Measurements from ENCODE around the gene SLC31A1. TPM values are rescaled to one million over a fixed set of nuclear protein-coding genes. Genes with fewer than 3 reads are reported as not detected.

Gene SLC31A1
- total RNA-seq, 1 experiment from 2014 or later = 27.2 TPM

- POLR2A ChIA-PET (ENCODE audit: unreplicated experiment) = no interaction called here
- Histone ChIP-seq H3K79me2 (ENCODE audit: low read depth) (no peaks in the 10 kb centered on the region), H3F3A (ENCODE audit: insufficient read depth, low read depth) (no peaks in the 10 kb centered on the region), H2AFZ (no peak overlapping the region), H3K4me3 (no peak overlapping the region), H3K27ac (no peak overlapping the region), H3K9me2 (ENCODE audit: insufficient read depth) (no peaks in the 10 kb centered on the region), H3K4me1 (replicated peaks; ENCODE audit: insufficient read depth) (no peaks in the 10 kb centered on the region), H3K4me2 (no peak overlapping the region), H4K20me1 (ENCODE audit: insufficient read depth) (no peaks in the 10 kb centered on the region), H3K27me3 (ENCODE audit: insufficient read depth, low read depth) (no peaks in the 10 kb centered on the region), H3K9me3 (ENCODE audit: insufficient read depth, low read depth) (peaks cover 3% of the 10 kb centered on the region; the same call in 1 of the 2 replicates), H3K36me3 (ENCODE audit: low read depth) (peaks cover 47% of the 10 kb centered on the region)
- TF ChIP-seq EZH2 (IDR thresholded peaks at IDR 0.05; ENCODE audit: low read depth) = no peak
- TF ChIP-seq CTCF (conservative IDR thresholded peaks at IDR 0.05) = no peak
- no peak for DNase-seq
- CTCF ChIA-PET = no interaction called here
- BruUV-seq (replicated peaks) = no TSS peak
- intact Hi-C loops (cut with micrococcal nuclease; ENCODE audit: unreplicated experiment) = no loop called here
Observed at GRCh38 chr9:113177251-113177650, 44.1 kb upstream of the SLC31A1 start.

- no peaks in the 10 kb centered on the region for H3K27me3 ChIP-seq (ENCODE audit: insufficient read depth, low read depth)
- H4K20me1 ChIP-seq (ENCODE audit: insufficient read depth) = no peaks in the 10 kb centered on the region
- H3K36me3 ChIP-seq (ENCODE audit: low read depth) = peaks cover 51% of the 10 kb centered on the region
- H3K4me3 ChIP-seq = no peak overlapping the region
- no peaks in the 10 kb centered on the region for H3F3A ChIP-seq (ENCODE audit: insufficient read depth, low read depth)
- POLR2A ChIA-PET (ENCODE audit: unreplicated experiment) = interaction anchor here (0.6 kb wide), 2 partner anchors 27 to 71 kb away, joined by 6 to 7 read pairs; partner anchors contain the start of gene SLC31A2
- no TSS peak for BruUV-seq (replicated peaks)
- H3K4me2 ChIP-seq = no peak overlapping the region
- no peaks in the 10 kb centered on the region for H3K4me1 ChIP-seq (replicated peaks; ENCODE audit: insufficient read depth)
- intact Hi-C loops (cut with micrococcal nuclease; ENCODE audit: unreplicated experiment) = no loop called here
- H3K27ac ChIP-seq = no peak overlapping the region
- TF ChIP-seq EZH2 (IDR thresholded peaks at IDR 0.05; ENCODE audit: low read depth) (no peak), CTCF (conservative IDR thresholded peaks at IDR 0.05) (no peak)
- no peak overlapping the region for H2AFZ ChIP-seq
- no peaks in the 10 kb centered on the region for H3K9me2 ChIP-seq (ENCODE audit: insufficient read depth)
- H3K9me3 ChIP-seq (ENCODE audit: insufficient read depth, low read depth) = peaks cover 3% of the 10 kb centered on the region; the same call in 1 of the 2 replicates
- no peaks in the 10 kb centered on the region for H3K79me2 ChIP-seq (ENCODE audit: low read depth)
- CTCF ChIA-PET = interaction anchor here (0.6 kb wide), 1 partner anchor 97 kb away, joined by 3 read pairs; no protein-coding TSS in a partner anchor
- DNase-seq = peak in 1 of 2 experiments; percentile 50
Observed at GRCh38 chr9:113178087-113178486, 43.3 kb upstream of the SLC31A1 start.

- peaks cover 3% of the 10 kb centered on the region; the same call in 1 of the 2 replicates for H3K9me3 ChIP-seq (ENCODE audit: insufficient read depth, low read depth)
- no peaks in the 10 kb centered on the region for H3K79me2 ChIP-seq (ENCODE audit: low read depth)
- ChIA-PET CTCF (interaction anchor here (0.7 kb wide), 1 partner anchor 9 kb away, joined by 3 read pairs; no protein-coding TSS in a partner anchor), POLR2A (ENCODE audit: unreplicated experiment) (interaction anchor here (0.6 to 0.7 kb wide), 2 partner anchors 12 to 30 kb away, joined by 3 to 6 read pairs; no protein-coding TSS in a partner anchor)
- H3K4me2 ChIP-seq = no peak overlapping the region
- no peaks in the 10 kb centered on the region for H4K20me1 ChIP-seq (ENCODE audit: insufficient read depth)
- H3F3A ChIP-seq (ENCODE audit: insufficient read depth, low read depth) = no peaks in the 10 kb centered on the region
- DNase-seq = no peak
- H2AFZ ChIP-seq = no peak overlapping the region
- intact Hi-C loops (cut with micrococcal nuclease; ENCODE audit: unreplicated experiment) = no loop called here
- no peaks in the 10 kb centered on the region for H3K27me3 ChIP-seq (ENCODE audit: insufficient read depth, low read depth)
- no TSS peak for BruUV-seq (replicated peaks)
- H3K27ac ChIP-seq = no peak overlapping the region
- no peak overlapping the region for H3K4me3 ChIP-seq
- peaks cover 59% of the 10 kb centered on the region for H3K36me3 ChIP-seq (ENCODE audit: low read depth)
- no peaks in the 10 kb centered on the region for H3K4me1 ChIP-seq (replicated peaks; ENCODE audit: insufficient read depth)
- TF ChIP-seq EZH2 (IDR thresholded peaks at IDR 0.05; ENCODE audit: low read depth) = no peak
- no peak for TF ChIP-seq CTCF (conservative IDR thresholded peaks at IDR 0.05)
- H3K9me2 ChIP-seq (ENCODE audit: insufficient read depth) = no peaks in the 10 kb centered on the region
Observed at GRCh38 chr9:113179839-113180238, 41.5 kb upstream of the SLC31A1 start.

Data from PC-9 (cell line).